ENCODE results near the gene SEPTIN8. TPM values are rescaled to one million over a fixed set of nuclear protein-coding genes. Genes with fewer than 3 reads are reported as not detected.

SEPTIN8 gene
- total and polyA plus RNA-seq, 2 of the 13 experiments (the other 11 are each of a cell fraction or from before 2014, with no cell fraction given), result 41.4 to 49.9 TPM

DNA sequence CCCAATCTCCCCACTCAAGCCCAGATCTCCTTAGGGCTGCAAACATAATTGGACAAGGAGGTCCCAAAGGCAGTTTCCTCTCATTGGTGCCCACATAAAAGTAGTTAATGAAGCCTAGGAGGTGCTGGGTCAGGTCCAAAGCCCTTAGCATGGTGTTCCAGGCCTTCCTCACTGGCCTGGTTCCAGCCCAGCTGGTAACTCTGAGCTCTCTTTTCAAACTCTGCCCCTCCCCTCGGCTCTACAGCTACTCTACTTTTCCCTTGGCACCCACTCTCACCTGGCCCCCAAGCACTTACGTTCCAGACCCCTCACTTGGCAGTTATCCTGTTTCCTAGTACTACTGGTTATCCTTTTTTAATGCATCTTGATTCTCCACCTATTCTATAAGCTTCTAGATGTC is 9.9 kb downstream of the SEPTIN8 start:
- DNase-seq (ENCODE audit: low spot score) (no peak), FAIRE-seq (no peak), ATAC-seq (no peak)
- Histone ChIP-seq H3K4me1 (ENCODE audit: insufficient read depth, low read length) (peaks cover 18% of the 10 kb centered on the region), H3K79me2 (ENCODE audit: insufficient read depth, low read length) (peaks cover 31% of the 10 kb centered on the region), H2AFZ (ENCODE audit: low read length) (no peak overlapping the region), H3K4me3 (replicated peaks in 1 of 3; ENCODE audit: insufficient read depth in 1 of 3, low read depth in 2 of 3, low read length in 3 of 3) (no peak overlapping the region), H3K27me3 (ENCODE audit: control insufficient read depth in 1 of 2, insufficient read depth in 2 of 2, low read length in 2 of 2) (no peaks in the 10 kb centered on the region), H3K9me3 (ENCODE audit: low read length) (no peaks in the 10 kb centered on the region), H3K4me2 (ENCODE audit: low read depth, low read length) (no peak overlapping the region), H4K20me1 (ENCODE audit: insufficient read depth, low read length) (no peaks in the 10 kb centered on the region), H3K36me3 (replicated peaks in 1 of 2; ENCODE audit: control insufficient read depth in 1 of 2, insufficient read depth in 2 of 2, low read length in 2 of 2) (peaks cover 11 to 34% of the 10 kb centered on the region in 2 experiments; a peak in 4 of 5 replicates), H3K27ac (ENCODE audit: extremely low read length, insufficient read depth, low read length) (no peak overlapping the region), H3K9ac (ENCODE audit: insufficient read depth, low read depth, low read length) (no peak overlapping the region)
- no peak for TF ChIP-seq ZNF570 (CRISPR knock-in tag; IDR thresholded peaks at IDR 0.05; ENCODE audit: borderline replicate concordance)
- no peak for TF ChIP-seq PHF21A (CRISPR knock-in tag; IDR thresholded peaks at IDR 0.05)
- TF ChIP-seq, protein P1, sequence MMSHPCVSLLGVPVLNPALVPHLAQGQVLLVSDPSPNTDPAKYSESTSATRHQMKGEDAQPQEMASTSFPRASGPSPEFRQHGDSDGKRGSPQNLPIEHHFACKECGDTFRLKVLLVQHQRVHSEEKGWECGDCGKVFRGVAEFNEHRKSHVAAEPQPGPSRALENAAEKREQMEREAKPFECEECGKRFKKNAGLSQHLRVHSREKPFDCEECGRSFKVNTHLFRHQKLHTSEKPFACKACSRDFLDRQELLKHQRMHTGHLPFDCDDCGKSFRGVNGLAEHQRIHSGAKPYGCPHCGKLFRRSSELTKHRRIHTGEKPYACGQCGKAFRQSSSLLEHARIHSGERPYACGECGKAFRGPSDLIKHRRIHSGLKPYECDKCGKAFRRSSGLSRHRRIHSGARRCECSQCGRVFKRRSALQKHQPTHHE (CRISPR knock-in tag; IDR thresholded peaks at IDR 0.05; ENCODE audit: borderline replicate concordance), result no peak
- TF ChIP-seq, protein P2, sequence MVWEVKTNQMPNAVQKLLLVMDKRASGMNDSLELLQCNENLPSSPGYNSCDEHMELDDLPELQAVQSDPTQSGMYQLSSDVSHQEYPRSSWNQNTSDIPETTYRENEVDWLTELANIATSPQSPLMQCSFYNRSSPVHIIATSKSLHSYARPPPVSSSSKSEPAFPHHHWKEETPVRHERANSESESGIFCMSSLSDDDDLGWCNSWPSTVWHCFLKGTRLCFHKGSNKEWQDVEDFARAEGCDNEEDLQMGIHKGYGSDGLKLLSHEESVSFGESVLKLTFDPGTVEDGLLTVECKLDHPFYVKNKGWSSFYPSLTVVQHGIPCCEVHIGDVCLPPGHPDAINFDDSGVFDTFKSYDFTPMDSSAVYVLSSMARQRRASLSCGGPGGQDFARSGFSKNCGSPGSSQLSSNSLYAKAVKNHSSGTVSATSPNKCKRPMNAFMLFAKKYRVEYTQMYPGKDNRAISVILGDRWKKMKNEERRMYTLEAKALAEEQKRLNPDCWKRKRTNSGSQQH (CRISPR knock-in tag; IDR thresholded peaks at IDR 0.05; ENCODE audit: low read depth), result no peak
- no peak for TF ChIP-seq ZNF101 (CRISPR knock-in tag; IDR thresholded peaks at IDR 0.05; ENCODE audit: borderline replicate concordance, low read depth)
- no peak for TF ChIP-seq NAIF1 (CRISPR knock-in tag; IDR thresholded peaks at IDR 0.05; ENCODE audit: borderline replicate concordance)
- TF ChIP-seq, protein P3, sequence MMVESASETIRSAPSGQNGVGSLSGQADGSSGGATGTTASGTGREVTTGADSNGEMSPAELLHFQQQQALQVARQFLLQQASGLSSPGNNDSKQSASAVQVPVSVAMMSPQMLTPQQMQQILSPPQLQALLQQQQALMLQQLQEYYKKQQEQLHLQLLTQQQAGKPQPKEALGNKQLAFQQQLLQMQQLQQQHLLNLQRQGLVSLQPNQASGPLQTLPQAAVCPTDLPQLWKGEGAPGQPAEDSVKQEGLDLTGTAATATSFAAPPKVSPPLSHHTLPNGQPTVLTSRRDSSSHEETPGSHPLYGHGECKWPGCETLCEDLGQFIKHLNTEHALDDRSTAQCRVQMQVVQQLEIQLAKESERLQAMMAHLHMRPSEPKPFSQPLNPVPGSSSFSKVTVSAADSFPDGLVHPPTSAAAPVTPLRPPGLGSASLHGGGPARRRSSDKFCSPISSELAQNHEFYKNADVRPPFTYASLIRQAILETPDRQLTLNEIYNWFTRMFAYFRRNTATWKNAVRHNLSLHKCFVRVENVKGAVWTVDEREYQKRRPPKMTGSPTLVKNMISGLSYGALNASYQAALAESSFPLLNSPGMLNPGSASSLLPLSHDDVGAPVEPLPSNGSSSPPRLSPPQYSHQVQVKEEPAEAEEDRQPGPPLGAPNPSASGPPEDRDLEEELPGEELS (CRISPR knock-in tag; IDR thresholded peaks at IDR 0.05), result no peak
- TF ChIP-seq, protein P4, sequence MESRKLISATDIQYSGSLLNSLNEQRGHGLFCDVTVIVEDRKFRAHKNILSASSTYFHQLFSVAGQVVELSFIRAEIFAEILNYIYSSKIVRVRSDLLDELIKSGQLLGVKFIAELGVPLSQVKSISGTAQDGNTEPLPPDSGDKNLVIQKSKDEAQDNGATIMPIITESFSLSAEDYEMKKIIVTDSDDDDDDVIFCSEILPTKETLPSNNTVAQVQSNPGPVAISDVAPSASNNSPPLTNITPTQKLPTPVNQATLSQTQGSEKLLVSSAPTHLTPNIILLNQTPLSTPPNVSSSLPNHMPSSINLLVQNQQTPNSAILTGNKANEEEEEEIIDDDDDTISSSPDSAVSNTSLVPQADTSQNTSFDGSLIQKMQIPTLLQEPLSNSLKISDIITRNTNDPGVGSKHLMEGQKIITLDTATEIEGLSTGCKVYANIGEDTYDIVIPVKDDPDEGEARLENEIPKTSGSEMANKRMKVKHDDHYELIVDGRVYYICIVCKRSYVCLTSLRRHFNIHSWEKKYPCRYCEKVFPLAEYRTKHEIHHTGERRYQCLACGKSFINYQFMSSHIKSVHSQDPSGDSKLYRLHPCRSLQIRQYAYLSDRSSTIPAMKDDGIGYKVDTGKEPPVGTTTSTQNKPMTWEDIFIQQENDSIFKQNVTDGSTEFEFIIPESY (CRISPR knock-in tag; IDR thresholded peaks at IDR 0.05), result no peak
- no peak for TF ChIP-seq KDM2A (CRISPR knock-in tag; IDR thresholded peaks at IDR 0.05; ENCODE audit: borderline replicate concordance, low read depth)
- TF ChIP-seq, protein P5, sequence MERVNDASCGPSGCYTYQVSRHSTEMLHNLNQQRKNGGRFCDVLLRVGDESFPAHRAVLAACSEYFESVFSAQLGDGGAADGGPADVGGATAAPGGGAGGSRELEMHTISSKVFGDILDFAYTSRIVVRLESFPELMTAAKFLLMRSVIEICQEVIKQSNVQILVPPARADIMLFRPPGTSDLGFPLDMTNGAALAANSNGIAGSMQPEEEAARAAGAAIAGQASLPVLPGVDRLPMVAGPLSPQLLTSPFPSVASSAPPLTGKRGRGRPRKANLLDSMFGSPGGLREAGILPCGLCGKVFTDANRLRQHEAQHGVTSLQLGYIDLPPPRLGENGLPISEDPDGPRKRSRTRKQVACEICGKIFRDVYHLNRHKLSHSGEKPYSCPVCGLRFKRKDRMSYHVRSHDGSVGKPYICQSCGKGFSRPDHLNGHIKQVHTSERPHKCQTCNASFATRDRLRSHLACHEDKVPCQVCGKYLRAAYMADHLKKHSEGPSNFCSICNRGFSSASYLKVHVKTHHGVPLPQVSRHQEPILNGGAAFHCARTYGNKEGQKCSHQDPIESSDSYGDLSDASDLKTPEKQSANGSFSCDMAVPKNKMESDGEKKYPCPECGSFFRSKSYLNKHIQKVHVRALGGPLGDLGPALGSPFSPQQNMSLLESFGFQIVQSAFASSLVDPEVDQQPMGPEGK (CRISPR knock-in tag; IDR thresholded peaks at IDR 0.05), result no peak
- TF ChIP-seq, protein P6, sequence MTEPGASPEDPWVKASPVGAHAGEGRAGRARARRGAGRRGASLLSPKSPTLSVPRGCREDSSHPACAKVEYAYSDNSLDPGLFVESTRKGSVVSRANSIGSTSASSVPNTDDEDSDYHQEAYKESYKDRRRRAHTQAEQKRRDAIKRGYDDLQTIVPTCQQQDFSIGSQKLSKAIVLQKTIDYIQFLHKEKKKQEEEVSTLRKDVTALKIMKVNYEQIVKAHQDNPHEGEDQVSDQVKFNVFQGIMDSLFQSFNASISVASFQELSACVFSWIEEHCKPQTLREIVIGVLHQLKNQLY (CRISPR knock-in tag; IDR thresholded peaks at IDR 0.05), result no peak
- no peak for TF ChIP-seq ZNF17 (CRISPR knock-in tag; IDR thresholded peaks at IDR 0.05)
- ChIA-PET CTCF (ENCODE audit: low intra/inter-chr PET ratio, low total read pairs) (no interaction called here), POLR2A (no interaction called here)
- no TSS peak for BruUV-seq (replicated peaks)
- intact Hi-C loops (cut with micrococcal nuclease; ENCODE audit: unreplicated experiment) (no loop called here), in situ Hi-C loops (cut with HindIII; ENCODE audit: extremely low pct_ligation_motif_present, low pct_unique_long_range_greater_than_20kb) (no loop called here)
- WGBS (ENCODE audit: low lambda C conversion rate), result 94% methylated on average over 2 of the region's 2 CpGs

Measured in HepG2 (cell line).